Chondrocyte (in vitro differentiated cells): ENCODE results near the gene RAB44. TPM values are rescaled to one million over a fixed set of nuclear protein-coding genes. Genes with fewer than 3 reads are reported as not detected.

Experiments used
- DNase-seq: peaks from one replicate; pipeline ENCODE4 v3.0.0; 2021; ENCODE audit warnings: mixed read lengths, low spot score
- H3K27ac Mint-ChIP-seq: one replicate; pipeline ENCODE4 v1.8.0; 2021; ENCODE audit warnings: mild to moderate bottlenecking, moderate library complexity, mixed read lengths; ENCODE audit not compliant: unreplicated experiment
- H3K27me3 Mint-ChIP-seq: 2 replicates; pipeline ENCODE4 v1.8.0; 2021; ENCODE audit warnings: low read depth, mixed read lengths
- H3K36me3 Mint-ChIP-seq: 2 replicates; pipeline ENCODE4 v1.8.0; 2021; ENCODE audit warnings: low read depth, mixed read lengths
- H3K4me1 Mint-ChIP-seq: 2 replicates; pipeline ENCODE4 v1.8.0; 2021; ENCODE audit warnings: low read depth, mild to moderate bottlenecking, mixed read lengths
- H3K4me3 Mint-ChIP-seq: one replicate; pipeline ENCODE4 v1.8.0; 2021; ENCODE audit warnings: mild to moderate bottlenecking, moderate library complexity, mixed read lengths; ENCODE audit not compliant: unreplicated experiment
- H3K9me3 Mint-ChIP-seq: 2 replicates; pipeline ENCODE4 v1.8.0; 2021; ENCODE audit warnings: low read depth, mixed read lengths
- total RNA-seq: library from RNA; stranded (reverse); gene quantifications from 3 replicates; pipeline ENCODE4 v1.2.1, GENCODE V29; 2021
- TF ChIP-seq, protein P1 (sequence below): fragments of 200-600 bp; sonication (generic); IDR thresholded peaks from 2 replicates; pipeline ENCODE4 v1.5.0; 2021; ENCODE audit warnings: antibody characterized with exemption, mild to moderate bottlenecking, moderate library complexity

Gene RAB44
- total RNA-seq, 1 donor from 2014 or later: not detected

GRCh38 chr6:36698871-36699271 is 1.2 kb downstream of the RAB44 start:
- DNase-seq: no peak
- TF ChIP-seq, protein P1, sequence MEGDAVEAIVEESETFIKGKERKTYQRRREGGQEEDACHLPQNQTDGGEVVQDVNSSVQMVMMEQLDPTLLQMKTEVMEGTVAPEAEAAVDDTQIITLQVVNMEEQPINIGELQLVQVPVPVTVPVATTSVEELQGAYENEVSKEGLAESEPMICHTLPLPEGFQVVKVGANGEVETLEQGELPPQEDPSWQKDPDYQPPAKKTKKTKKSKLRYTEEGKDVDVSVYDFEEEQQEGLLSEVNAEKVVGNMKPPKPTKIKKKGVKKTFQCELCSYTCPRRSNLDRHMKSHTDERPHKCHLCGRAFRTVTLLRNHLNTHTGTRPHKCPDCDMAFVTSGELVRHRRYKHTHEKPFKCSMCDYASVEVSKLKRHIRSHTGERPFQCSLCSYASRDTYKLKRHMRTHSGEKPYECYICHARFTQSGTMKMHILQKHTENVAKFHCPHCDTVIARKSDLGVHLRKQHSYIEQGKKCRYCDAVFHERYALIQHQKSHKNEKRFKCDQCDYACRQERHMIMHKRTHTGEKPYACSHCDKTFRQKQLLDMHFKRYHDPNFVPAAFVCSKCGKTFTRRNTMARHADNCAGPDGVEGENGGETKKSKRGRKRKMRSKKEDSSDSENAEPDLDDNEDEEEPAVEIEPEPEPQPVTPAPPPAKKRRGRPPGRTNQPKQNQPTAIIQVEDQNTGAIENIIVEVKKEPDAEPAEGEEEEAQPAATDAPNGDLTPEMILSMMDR: no peak
- H3K27me3 Mint-ChIP-seq: peaks cover 8% of the 10 kb centered on the region
- no peaks in the 10 kb centered on the region for H3K36me3 Mint-ChIP-seq
- peaks cover 4% of the 10 kb centered on the region for H3K9me3 Mint-ChIP-seq
- H3K27ac Mint-ChIP-seq: no peak overlapping the region
- no peak overlapping the region for H3K4me3 Mint-ChIP-seq
- H3K4me1 Mint-ChIP-seq: peaks cover 6% of the 10 kb centered on the region

DNA sequence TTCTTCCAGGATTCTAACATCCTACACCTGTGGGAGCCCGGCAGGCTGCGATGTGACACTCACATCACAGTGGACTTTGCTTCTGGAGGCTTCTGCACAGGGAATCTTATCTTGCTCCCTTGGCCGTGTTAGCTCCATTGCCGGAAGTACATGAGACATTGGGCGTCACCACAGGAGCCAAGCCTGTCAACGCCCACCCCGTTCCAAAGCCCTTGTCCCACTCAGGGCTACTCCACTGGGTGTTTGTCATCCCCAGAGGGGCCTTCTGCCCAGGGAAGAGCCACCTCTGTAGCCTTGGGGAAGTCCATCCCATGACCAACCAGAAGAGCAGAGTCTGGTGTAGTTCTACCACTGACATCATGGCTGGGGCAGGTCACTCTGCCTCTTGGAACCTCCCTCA is 1.7 kb downstream of the RAB44 start:
- DNase-seq: no peak
- Mint-ChIP-seq H3K27me3 (peaks cover 8% of the 10 kb centered on the region), H3K27ac (no peak overlapping the region), H3K9me3 (peaks cover 4% of the 10 kb centered on the region), H3K36me3 (no peaks in the 10 kb centered on the region), H3K4me1 (peaks cover 6% of the 10 kb centered on the region), H3K4me3 (no peak overlapping the region)
- TF ChIP-seq, protein P1: no peak

DNA sequence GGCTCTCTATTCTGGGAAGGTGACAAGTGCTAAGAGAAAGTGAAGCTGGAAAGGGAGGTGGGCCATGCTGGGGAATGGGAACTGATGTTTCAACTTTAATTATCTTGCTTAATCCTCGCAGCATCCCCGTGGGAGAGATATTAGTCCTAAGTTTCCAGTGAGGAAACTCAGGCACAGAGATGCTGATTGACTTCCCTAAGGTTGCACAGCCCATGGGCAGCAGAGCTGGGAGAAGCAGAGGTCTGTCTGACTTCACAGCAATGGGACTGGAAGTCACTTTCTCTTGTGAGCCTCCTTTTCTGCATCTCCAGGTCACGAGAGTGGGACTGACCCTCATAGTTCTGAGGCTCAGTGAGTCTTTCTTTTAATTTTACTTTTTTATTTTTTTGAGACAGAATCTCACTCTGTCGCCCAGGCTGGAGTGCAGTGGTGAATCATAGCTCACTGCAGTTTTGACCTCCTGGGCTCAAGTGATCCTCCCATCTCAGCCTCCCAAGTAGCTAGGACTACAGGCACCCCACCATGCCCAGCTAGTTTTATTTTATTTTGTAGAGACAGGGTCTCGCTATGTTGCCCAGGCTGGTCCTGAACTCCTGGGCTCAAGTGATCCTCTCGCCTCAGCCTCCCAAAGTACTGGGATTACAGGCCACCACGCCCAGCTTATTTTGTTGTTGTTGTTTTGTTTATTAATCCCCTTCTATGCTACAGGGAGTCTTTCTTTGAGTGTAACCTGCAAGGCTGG is 2.6 kb downstream of the RAB44 start:
- Mint-ChIP-seq H3K9me3 (peaks cover 4% of the 10 kb centered on the region), H3K4me1 (peaks cover 6% of the 10 kb centered on the region), H3K36me3 (no peaks in the 10 kb centered on the region), H3K27ac (no peak overlapping the region), H3K27me3 (peaks cover 8% of the 10 kb centered on the region), H3K4me3 (no peak overlapping the region)
- TF ChIP-seq, protein P1: no peak
- no peak for DNase-seq

DNA sequence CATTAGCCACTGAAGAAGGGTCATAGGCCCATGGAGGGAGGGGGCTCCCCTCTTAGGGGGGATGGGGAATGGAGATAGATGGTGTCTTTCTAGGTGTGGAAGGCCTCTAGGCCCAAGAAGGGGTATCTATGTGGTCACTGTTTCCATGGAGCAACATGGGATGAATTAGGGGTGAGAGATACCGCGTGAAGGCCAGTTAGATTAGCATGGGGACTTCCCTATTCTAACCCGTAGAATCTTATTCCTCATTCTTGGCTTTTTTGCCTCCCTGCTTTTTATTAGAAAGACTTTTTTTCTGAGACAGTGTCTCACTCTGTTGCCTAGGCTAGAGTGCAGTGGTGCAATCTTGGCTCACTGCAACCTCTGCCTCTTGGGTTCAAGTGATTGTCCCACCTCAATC is 3.2 kb downstream of the RAB44 start:
- Mint-ChIP-seq H3K27me3 (peaks cover 8% of the 10 kb centered on the region), H3K27ac (no peak overlapping the region), H3K4me1 (peaks cover 6% of the 10 kb centered on the region), H3K4me3 (no peak overlapping the region), H3K9me3 (peaks cover 4% of the 10 kb centered on the region), H3K36me3 (no peaks in the 10 kb centered on the region)
- DNase-seq: no peak
- TF ChIP-seq, protein P1: no peak

- Mint-ChIP-seq H3K27ac (no peak overlapping the region), H3K9me3 (peaks cover 4% of the 10 kb centered on the region), H3K27me3 (peaks cover 8% of the 10 kb centered on the region), H3K36me3 (no peaks in the 10 kb centered on the region), H3K4me1 (peaks cover 6% of the 10 kb centered on the region), H3K4me3 (no peak overlapping the region)
- no peak for DNase-seq
- TF ChIP-seq, protein P1: peak; percentile 31
These were observed 3.9 kb downstream of the RAB44 start for GRCh38 chr6:36701401-36701991.
